Activated gamma-delta T cell (primary cell): ENCODE results near the gene SMAD3.
"Not testable (repeated sequence)": the region's sequence is repeated elsewhere in the genome, so short reads cannot be mapped to it uniquely, and the experiment has no call there.

Experiments
- DNase-seq: peaks from one replicate; lab custom pipeline; 2025; lab: John Stamatoyannopoulos, UW
- total RNA-seq, 2 donors: gene quantifications; one replicate each; lab custom pipeline; 2026; lab: John Stamatoyannopoulos, UW

Gene SMAD3
- total RNA-seq, result 162 to 198 reads per million in 2 donors

DNA sequence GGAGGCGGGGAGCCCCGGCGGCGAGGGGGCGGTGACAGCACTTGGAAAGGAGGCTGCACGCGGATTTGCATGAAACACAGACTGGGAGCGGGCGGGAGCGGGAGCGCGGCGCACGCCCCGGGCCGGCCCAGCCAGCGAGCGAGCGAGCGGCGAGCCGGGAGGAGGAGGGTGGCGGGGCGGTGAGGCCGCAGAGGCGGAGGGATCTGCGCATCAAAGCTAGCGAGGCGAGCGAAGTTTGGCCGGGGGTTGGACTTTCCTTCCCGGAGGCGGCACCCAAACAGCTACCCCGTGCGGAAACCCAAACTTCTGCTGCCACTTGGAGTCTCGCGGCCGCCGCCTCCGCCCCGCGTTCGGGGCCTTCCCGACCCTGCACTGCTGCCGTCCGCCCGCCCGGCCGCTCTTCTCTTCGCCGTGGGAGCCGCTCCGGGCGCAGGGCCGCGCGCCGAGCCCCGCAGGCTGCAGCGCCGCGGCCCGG lies at the start of gene SMAD3:
Gene SMAD3, plus strand, starts transcription at position 72 of the 475 bp plus-strand sequence. CDS start 553 bp downstream, outside the sequence.
- DNase-seq, result peak; percentile 71

DNA sequence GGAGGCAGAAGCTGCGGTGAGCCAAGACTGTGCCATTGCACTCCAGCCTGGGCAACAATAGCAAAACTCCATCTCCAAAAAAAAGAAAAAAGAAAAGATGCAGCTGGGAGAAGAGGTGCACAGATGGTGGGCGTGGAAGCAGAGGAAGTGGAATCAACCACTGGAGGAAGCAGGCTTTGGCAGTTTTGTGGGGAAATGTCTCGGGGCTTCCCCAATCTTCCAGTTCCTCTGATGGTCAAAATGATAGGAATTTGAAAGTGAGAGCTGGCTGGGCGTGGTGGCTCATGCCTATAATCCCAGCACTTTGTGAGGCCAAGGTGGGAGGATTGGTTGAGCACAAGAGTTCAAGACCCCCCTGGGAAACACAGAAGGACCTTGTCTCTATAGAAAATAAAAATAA lies 48.1 kb upstream of the SMAD3 start:
- DNase-seq, result no peak

DNA sequence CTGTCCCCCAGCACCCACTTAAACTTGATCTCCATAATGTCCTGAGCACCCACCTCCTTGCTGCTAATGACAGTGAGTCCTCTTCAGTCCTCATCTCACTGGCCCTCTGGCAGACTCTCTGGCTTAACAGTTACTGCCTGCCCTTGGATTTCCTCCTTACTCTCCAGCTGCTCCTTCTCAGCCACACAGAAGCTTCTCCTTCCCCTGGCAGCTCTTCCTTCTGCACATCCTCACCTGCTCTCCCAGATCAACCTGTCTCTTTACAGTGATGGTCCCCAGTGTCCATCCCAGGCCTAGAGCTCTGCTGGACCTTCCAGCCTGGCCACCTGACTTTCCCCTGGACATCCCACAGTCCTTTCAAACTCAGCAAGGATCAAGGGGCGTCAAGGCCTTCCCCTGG lies 47.4 kb upstream of the SMAD3 start:
- no peak for DNase-seq

DNA sequence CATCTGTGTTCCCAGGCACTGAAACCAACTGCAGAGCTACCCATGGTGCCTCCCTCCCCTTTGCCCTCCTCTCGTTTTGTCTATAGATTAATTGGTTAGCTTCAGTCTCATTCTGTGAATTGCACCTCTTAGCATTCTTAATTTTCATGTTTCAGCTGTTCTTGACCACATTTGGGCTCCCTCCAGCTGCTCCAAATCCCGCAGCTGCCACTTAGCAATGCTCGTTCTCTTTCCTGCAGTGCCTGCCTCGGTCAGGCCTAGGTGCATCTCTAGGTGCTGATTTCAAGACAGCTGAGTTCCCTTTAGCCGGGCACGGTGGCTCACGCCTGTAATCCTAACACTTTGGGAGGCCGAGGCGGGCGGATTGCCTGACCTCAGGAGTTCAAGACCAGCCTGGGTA lies 47.0 kb upstream of the SMAD3 start:
- no peak for DNase-seq

DNA sequence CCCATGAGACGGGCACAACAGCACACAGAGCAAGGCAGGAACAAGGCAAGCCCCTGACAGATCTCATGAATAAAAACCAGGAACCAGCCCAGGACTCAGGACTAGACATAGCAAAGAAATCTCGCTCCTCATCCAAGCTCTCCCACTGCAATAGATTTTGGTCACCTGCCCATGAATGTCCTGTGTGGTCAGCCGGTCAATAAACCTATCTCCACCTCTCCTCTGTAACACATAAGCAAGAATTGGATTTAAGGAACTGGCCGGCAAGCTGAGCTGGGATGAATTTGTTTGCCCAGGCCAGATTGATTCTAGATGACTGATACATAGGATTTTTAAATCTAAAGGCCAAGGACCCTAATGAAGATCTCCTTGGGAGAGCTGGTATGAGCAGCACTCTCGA lies 46.3 kb upstream of the SMAD3 start:
- no peak for DNase-seq

DNA sequence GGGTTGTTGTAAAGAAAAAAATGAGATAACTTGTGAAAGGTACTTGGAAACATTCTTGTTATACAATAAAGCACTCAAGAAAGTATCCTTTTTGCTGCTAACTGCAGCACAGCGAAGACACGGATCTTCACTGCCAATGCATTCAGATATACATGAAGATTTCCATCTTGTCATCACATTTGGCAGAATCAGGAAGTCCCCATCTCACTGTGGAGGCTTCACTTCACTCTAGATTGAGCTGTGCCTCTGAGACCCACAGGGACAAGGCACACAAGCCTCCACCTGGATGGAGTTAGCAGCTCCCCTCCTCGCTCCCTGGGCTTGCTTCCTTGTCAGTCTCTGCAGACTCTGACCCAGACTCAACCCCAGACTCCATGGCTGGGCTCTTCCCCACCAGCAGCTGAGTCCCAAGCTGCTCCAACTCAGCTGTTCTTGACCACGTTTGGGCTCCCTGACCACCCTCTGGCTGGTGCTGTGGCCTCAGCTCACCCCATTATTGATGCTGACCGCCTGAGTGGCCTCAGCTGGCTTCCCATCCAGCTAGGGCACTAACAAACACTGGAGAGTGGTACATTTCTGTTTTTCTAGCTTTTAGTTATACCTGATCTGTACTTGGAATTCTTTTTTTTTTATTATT lies 45.4 kb upstream of the SMAD3 start:
- no peak for DNase-seq

DNA sequence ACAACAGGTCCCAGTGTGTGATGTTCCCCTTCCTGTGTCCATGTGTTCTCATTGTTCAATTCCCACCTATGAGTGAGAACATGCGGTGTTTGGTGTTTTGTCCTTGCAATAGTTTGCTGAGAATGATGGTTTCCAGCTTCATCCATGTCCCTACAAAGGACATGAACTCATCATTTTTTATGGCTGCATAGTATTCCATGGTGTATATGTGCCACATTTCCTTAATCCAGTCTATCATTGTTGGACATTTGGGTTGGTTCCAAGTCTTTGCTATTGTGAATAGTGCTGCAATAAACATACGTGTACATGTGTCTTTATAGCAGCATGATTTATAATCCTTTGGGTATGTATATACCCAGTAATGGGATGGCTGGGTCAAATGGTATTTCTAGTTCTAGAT lies 44.7 kb upstream of the SMAD3 start:
- not testable (repeated sequence) for DNase-seq

DNA sequence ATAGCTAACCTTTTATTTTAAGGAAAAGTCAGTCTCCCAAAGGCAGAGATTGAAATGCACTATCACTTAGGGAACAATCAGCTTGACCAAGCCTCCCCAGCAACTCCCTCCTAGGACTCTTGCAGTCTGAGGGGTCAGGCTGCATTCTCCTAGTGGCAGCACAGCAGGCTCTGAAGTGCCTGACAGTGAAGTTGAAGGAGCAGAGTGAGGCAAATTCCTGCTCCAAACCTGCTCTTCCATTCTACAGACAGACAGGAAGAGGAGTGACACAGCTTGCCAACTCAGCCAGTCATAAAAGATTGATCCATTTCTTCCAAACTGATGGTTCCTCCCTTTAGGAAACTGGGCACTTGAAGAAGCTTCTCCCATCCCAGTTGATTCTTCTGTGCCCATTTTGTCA lies 43.9 kb upstream of the SMAD3 start:
- no peak for DNase-seq

DNA sequence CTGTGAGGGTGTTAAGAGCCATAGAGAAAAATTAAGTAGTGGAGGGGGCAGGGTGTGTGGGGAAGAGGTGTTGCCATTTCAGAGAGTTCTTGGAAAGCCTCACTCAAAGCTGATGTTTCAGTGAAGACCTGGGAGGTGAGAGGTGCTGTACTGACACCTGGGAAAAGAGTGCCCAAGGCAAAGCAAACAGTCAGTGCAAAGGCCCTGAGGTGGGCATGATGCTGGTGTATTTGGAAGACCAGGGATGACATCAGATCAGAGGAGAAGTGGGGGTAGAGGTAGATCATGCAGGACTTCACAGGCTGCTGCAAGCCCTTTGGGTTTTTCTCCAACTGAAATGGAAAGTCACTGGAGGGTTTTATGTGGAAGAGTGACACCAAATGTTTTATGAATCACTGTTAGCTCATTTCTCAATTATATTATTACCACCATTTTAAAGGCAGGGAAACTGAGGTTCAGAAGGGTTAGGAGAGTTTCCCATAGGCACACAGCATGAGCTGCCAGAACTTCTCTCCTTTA lies 42.8 kb upstream of the SMAD3 start:
- DNase-seq, result no peak

DNA sequence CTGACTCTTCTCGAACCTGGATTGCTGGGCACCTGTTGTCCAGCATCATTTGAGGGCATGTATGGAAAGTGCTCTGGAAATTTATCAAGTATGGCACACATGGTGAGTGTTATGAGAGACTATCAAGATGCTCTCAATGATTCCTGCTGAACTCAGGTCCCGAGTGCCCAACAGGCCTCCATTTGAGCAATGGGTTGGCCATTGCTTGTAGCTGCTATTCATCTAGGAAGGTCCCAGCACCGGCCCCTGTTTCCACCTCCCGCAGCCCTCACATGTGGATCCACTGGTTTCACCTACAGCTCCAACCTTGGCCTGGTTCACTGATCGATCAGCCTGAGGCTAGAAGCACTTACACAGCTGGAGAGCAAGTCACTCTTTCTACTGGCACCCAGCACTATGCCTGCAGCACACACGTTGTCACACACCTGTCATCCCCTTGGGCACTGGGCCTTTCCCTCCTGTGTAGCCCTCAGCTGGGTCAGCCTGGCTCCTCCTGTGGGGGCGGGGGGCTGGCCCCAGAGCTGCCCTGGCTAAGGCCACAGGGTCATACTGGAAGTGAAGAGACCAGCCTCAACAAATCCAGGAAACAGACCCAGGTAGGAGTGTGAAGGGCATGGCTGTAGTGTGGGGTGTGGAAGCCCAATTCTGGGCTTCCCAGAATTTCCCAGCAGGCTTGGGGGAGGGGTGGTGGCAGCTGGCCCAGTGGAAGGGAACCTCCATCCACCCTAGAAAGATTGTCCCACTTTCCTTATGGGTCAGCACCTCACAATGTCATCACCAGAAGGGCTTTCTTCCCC lies 41.7 kb upstream of the SMAD3 start:
- no peak for DNase-seq

DNA sequence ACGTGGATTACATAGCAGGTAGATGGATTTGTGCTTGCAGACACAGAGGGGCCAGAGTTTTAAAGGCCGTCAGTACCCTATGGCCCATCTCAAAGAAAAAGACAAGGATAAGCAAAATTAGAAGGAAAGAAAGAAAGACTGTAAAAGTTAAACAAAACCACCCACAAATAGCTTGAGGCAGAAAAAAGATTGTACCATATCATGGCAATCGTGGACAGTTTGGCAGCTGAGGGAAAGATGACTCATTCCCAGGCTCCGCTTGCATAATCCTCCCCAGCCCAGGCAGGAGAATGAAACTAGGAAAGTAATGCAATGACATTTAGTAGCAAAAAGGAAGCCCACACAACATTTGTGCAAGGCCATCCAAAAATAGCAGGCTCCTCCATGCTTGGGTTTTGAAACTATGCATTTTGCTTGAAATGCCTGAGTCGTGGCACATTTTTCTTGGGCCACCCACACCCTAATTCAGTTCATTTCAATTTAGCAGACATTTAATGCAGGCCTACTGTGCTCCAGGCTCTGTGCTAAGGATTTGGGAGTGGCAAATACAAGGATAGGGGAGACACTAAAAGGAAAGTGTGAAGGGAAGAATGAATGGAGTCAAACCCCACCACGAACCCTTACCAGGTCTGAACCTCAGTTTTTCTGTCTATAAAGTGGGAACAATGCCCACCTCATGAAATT lies 40.9 kb upstream of the SMAD3 start:
- no peak for DNase-seq

DNA sequence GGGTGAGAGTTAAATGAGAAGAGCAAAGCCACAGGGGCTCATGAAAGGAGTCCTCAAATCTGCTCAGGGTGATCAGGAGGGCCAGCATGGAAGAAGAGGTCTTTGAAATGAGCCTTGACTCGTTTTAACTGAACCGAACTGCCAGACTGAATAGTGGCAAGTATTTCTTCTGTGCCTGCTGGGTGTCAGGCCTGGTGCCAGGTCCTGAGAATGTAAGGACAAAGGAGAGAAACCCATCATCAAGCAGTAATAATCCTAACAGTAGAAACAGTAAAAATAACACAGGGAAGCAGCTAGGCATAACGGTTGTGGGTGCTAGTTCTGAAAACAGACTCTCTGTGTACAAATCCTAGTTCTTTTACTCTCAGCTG lies 40.4 kb upstream of the SMAD3 start:
- DNase-seq, result no peak

DNA sequence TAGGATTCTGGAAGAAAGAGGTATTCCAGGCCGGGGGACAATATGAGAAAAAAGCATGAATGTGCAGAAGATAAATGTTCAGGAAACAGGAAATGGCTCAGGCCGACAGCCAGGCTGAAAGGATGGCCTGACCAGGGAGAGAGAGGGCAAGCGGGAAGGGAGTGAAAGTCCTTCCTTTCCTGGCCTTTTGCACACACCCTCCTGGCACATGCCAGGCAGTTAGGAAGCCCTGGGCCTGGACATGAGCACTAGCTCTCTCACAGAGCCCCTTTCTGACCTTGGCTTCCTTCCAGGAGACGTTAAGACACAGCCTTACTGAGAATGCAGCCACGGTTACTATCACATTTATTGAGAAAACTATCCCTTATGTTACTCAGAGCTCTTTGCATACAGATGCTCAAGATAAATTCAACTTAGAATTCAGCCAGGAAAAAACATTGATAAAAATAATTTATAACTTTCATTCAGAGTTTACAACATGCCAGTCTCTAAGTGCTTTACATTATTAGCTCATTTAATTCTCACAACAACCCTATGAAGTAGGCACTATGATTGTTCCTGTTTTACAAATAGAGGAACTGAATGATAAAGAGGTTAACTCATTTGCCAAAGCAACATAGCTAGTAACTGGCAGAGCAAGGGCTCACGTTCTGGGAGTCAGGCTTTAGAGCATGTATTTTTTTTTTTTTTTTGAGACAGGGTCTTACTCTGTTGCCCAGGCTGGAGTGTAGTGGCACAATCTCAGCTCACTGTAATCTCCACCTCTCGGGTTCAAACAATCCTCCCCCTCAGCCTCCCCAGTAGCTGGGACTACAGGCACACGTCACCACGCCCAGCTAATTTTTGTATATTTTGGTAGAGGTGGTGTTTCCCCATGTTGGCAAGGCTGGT lies 39.4 kb upstream of the SMAD3 start:
- DNase-seq, result no peak

DNA sequence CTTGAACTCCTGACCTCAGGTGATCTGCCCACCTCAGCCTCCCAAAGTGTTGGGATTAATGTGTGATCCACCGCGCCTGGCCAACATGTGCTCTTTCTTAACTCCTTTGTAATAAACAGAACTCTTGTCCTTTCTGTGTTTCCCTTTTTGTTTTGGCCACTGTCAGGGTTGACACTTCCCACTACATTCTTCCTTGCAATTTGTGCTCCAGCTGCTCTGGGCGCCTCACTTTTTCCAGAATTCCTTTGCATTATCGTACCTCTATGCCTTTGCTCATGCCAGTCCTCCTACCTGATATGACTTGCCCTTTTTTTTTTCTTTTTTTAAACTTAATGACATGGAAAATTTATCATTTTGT lies 38.8 kb upstream of the SMAD3 start:
- DNase-seq, result no peak

DNA sequence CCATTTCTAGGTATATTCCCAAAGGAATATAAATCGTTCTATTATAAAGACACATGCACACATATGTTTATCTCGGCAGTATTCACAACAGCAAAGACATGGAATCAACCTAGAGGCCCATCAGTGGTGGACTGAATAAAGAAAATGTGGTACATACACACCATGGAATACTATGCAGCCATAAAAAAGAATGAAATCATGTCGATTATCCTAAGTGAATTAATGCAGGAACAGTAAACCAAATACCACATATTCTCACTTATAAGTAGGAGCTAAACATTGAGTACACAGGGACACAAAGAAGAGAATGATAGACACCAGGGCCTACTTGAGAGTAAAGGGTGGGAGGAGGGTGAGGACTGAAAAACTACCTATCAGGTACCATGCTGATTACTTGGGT lies 37.0 kb upstream of the SMAD3 start:
- not testable (repeated sequence) for DNase-seq

DNA sequence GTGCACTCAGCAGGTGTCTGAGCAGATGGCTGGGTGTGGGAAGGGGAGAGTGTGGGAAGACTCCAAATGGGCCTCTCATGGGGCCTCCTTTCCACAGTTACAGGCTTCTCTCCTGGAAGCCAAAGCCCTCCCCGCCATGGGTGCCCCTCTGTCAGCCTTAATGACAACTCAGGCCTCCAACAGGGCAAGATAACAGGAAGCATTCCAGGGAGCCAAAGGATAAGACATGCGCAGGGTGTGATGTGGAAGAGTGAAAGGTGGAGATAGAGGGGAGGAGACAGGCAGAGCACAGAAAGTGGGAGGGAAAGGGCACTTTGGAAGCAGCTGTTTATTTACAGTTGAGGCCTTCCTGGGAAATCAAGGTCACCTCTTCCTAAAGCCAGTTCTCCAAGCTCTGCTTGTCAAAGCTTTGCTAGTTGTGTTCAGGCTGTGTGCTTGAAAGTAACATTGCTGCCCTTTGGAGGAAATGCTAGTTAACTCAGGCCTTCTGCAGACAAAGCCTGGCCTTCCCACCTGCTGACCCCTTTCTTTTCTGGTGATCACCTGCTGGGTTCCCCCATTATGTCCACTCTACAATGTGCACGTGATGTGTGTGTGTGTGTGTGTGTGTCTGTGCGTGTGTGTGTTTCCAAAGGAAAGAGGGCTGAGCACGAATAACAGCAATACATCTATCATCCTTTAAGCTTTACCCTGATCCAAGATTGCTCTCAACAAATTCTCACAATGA lies 35.2 kb upstream of the SMAD3 start:
- no peak for DNase-seq

DNA sequence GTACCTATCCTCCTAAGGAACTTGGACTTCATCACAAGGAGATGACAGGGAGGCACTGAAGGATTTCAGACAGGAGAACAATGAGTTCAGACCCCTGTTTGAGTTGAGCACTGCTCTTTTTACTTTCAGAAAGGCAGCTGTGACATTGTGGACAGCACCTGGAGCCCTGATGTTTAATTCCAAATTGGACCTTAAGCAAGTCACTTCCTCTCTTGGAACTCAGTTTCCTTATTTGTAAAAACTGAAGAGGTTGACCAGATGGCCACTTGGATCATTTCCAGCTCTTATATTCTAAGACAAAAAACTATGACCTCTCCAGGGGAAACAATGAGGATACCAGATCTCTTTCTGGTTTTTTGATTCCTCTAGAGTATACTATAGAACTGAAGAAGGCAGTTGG lies 34.1 kb upstream of the SMAD3 start:
- DNase-seq, result no peak

DNA sequence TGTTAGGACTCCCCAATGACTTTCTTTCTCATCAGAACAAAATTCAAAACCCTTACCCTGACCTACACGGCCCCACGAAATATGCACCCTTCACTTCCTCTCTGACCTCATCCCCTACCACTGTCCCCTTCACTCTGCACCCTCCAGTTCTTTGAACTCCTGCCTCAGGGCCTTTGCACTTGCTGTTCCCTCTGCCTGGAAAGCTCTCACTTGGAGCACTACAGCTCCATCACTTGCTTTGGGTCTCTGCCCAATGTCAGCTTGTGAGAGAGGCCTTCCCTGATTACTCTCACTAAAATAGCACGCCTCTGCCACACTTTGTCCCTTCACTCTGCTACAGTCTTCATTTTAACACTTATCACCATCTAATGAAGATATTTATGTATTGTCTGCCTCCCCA lies 32.8 kb upstream of the SMAD3 start:
- no peak for DNase-seq

DNA sequence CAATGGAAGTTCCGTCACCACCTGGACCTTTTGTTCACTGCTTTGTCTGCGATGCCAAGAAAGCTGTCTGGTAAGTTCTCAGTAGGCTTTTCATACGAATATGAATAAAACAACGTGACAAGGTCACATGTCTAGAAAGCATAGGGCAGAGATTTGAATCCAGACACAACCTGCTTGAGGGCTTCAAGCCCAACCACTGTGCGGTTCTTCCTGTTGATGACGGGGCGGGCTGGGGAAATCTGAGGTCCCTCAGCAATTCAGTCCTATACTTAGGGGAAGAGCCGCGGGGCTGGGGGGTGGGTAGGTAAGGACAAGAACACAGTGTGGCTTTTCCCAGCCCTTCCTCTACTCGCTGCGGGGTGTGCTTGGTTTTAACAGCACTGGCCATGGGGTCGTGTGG lies 32.4 kb upstream of the SMAD3 start:
- DNase-seq, result no peak

DNA sequence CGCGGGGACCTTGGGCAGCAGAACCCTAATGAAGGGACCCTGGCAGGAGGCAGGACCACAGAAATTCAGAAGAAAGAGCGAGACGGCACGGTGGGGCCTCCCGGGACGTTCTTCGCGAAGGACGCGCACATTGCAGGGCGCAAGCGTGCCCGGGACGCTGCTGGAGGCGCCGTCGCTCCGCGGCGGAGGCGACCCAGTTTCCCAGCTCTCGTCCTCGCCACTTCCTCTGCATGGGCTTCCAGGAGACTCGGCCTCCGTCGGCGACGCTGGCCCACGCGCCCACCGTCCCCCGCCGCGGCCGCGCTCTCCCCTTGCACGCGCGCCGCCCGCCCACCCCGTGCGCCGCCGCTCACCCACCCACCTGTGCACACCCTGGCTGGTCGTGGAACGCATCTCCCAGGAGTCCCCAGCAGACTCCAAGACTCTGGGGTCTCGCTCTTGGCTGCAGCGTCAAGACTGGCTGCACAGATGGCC lies 31.8 kb upstream of the SMAD3 start:
- no peak for DNase-seq

DNA sequence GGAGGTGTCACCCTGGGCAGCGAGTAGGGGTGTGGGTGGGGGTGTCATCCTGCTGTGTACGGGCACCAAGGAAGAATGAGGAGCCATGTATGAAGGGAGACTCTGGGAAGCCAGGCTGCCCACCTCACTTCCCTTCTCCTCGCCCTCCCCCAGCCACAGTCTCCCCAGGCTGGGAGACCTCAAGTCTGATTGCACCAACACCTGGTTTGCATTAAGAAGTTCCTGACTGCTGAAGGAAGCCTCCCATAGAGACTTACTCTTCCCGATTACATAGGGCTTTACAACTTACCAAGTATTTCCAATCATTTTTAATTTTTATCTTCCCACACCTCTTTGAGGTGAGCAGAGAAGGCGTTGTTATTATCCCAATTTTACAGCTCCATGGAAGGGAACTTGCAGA lies 29.5 kb upstream of the SMAD3 start:
- DNase-seq, result no peak
